Middle frontal gyrus (tissue), 1 donor: ENCODE measurements around the gene PPIG.
"Not testable (repeated sequence)": the region's sequence is repeated elsewhere in the genome, so short reads cannot be mapped to it uniquely, and the experiment has no call there.

Source experiments
- DNase-seq: peaks from one replicate; pipeline ENCODE4 v3.0.0-alpha.2; 2015; ENCODE audit warnings: low spot score; ENCODE audit errors: extremely low spot score

PPIG gene

DNA sequence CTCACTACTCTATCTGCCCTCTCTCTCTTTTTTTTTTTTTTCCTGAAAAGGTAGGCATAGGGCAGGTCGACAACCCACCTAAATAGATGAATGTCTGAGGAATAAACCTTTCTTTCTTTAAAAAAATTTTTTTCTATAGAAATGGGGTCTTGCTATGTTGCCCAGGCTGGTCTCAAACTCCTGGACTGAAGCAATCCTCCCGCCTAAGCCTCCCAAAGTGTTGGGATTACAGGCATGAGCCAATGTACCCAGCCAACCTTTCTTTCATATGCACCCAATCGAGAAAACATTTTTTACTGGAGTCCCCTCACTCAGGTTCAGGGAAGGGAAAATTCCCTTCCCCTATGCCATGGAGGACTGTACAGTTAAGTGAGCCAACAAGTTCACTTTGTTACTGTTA lies 79.1 kb downstream of the PPIG start:
- no peak for DNase-seq

- no peak for DNase-seq
These were observed 80.4 kb downstream of the PPIG start for GRCh38 chr2:169664600-169664977.

DNA sequence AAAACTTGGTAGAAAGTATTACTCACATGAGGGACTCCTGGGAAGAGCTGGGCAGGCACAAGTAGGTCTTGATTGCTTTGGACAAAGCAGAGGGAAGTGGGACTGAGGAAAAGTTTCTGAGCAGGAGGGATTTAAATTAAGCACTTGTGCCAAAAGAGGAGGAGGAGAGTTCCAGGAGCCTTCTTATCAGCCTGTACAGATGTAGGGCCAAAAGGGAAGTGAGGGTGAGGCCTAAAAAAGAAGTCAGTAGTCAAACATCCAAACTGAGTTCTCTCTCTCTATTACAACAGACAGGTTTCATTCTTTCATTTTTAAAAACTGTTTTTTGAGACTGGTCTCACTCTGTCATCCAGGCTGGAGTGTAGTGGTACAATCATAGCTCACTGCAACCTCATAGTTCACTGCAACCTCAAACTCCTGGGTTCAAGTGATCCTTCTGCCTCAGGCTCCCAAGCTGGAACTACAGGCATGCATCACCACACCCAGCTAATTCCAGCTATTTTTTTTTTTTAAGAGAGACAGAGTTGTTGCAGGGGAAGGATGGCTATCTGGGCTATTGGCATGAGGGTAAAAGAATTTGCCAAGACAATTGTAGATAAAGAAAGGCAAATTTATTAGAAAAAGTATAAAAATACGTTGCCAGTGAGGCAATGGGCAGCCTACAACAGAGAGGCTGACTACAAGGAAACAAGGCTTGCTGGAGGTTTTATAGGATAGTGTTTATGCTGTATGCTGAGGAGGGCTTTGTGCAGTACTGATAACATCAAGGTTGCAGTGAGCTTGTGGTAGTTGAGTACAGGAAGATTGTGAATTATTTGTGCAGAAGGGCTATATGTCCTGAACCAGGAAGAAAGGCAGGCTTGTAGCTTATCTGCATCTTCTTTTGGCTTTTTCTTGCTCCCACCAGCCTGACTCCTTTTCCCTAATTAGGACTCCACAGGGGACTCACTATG lies 81.1 kb downstream of the PPIG start:
- DNase-seq = no peak

DNA sequence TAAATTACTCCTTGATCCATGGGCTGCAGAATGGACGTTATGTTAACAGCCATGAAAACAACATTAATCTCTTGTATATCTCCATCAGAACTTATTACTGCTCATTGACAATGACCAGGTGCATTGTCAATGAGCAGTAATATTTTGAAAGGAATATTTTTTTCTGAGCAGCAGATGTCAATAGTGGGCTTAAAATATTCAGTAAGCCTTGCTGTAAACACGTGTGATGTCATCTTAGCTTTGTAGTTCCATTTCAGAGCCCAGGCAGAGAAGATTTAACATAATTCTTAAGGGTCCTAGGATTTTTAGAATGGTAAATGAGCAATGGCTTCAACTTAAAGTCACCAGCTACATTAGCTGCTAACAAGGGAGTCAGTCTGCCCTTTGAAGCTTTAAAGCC lies 83.4 kb downstream of the PPIG start:
- DNase-seq = no peak

DNA sequence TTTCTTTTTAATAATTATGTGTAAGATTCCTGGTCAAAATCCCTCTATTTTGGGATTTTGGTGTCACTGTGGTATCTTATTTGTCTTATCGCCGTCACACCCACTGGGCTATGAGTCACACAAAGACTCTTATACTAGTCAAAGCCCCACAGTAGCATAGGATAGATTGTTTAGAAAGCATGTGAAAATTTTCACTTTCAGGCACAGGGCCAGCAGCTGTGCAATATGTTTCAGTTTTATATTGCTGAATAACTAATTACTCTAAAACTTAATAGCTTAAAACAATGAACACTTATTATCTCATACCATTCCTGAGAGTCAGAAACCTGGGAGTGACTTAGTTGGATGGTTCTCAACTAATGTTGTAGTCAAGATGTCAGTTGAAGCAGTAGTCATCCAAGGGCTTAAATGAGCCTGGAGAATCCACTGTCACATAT lies 86.1 kb downstream of the PPIG start:
- no peak for DNase-seq

DNA sequence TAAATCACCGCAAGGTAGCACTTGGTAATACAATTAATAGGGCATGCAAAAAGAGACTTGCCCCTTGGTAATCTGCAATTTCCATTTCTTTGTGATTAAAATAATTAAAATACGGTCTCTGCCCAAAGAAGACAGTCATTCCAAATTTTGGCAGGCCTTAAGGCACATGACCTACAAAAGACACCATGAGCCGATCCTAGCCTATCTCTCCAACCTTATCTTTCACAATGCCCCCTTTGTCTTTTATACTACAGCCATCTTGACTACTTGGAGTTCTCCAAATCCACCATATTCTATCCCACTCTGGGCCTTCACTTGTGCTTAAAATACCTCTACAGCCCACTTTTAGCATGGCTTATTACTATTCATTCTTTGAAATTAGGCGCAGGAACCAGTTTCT lies 86.8 kb downstream of the PPIG start:
- DNase-seq = no peak

DNA sequence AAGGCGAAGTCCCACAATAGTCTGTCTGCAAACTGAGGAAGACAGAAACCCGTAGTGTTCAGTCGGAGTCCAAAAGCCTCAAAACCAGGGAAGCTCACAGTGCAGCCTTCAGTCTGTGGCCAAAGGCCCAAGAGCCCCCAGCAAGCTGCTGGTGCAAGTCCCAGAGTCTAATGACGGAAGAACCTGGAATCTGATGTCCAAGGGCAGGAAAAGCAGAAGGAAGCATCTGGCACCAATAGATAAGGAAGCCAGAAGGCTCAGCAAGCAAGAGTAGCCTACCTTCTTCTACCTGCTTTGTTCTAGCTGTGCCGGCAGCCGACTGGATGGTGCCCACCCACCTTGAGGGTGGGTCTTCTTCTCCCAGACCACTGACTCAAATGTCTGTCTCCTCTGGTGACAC lies 88.3 kb downstream of the PPIG start:
- no peak for DNase-seq

DNA sequence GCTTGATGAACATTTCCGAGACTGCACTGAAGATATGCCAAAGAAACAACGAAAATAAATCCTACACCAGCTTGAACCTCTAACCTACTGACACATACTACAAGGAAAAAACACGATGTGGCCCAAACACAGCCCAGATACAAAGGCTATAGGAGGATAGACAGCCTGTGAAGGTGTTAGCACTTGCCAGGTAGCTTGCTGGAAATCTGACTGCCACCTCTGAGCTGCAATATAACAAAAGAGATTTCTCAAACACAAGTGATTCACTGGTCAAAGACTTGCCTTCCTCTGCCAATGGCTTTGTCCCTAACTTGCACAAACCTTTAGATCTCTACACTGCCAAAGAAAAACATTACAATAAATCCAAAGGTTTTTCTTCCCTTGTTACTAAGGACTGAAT lies 89.0 kb downstream of the PPIG start:
- no peak for DNase-seq

- DNase-seq = no peak
These were observed 89.8 kb downstream of the PPIG start for GRCh38 chr2:169673921-169674320.

DNA sequence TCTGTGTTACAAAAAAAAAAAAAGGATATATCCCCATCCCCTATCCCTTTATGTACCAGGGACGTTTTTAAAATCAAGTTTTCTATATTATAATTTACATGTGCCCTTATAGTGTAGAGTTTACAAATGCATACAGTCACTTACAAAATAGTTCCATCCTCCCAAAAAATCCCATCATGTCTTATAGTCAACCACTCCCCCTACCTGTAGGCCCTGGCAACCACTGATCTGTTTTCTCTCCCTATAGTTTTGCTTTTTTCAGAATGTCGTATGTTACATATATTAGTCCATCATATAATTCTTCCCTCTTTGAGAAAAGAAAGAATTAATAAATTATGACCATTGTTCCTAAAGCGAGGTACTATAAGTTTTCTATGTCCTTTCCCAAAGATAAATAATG lies 92.2 kb downstream of the PPIG start:
- no peak for DNase-seq

GRCh38 chr2:169676850-169677249 lies 92.7 kb downstream of the PPIG start:
- DNase-seq = no peak

DNA sequence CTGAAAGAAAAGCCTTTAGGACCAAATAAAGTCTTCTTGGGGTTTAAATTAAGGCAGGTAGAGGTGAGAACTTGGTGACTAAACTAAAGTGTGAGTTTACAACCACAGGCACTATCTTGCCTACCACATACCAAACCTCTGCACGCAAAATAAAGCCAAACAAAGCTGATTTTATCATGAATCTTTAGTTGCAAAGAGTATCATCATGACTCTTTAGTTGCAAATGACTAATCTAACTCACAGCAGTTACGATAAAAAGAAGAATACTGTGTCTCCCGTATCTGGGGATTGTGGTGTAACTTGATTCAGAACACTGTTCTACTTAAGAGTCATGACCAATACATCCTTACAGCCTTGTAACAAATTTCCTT lies 98.9 kb downstream of the PPIG start:
- no peak for DNase-seq

DNA sequence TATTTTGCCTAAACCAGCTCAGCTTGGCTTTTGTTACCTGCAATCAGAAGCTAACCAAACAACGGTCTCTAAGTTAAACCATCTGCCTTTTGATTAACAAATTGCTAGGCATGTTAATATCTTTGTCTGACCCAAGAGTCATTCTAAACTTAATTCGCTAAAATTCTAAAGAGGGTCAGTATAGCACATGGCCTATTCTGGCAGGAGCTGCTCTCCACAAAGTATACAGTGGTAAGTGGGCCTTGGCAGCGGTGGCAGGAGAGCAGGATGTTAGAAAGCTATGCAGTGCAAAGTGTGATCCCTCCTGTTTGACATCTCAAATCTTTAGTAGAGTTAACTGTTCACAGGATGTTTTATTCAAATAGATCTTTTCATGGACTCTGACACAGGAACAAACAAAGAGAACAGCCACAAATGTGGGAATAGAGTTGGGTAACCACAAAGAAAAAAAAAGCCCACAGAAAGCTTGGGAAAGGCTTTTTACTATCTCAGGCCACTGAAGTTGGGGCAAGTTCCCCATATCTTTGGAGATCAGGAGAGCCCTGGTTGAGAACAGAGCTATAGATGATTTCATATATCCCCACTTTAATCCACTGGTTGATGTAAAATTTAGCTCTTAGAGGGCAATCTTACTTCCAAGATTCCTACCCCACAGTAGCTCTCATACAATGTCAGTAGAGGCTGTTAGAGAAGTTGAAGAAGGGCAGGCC lies 99.4 kb downstream of the PPIG start:
- no peak for DNase-seq

- DNase-seq = no peak
These were observed 100.0 kb downstream of the PPIG start for GRCh38 chr2:169684135-169684565.

- DNase-seq = not testable (repeated sequence)
These were observed 100.6 kb downstream of the PPIG start for GRCh38 chr2:169684712-169685111.

- not testable (repeated sequence) for DNase-seq
These were observed 102.7 kb downstream of the PPIG start for GRCh38 chr2:169686825-169687224.

DNA sequence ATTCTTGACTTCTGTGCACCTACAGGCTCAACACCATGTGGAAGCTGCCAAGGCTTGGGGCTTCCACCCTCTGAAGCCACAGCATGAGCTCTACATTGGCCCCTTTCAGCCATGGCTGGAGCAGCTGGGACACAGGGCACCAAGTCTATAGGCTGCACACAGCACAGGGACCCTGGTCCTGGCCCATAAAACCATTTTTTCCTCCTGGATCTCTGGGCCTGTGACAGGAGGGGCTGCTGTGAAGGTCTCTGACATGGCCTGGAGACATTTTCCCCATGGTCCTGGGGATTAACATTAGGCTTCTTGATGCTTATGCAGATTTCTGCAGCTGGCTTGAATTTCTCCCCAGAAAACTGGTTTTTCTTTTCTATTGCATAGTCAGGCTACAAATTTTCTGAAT lies 103.8 kb downstream of the PPIG start:
- DNase-seq = not testable (repeated sequence)

DNA sequence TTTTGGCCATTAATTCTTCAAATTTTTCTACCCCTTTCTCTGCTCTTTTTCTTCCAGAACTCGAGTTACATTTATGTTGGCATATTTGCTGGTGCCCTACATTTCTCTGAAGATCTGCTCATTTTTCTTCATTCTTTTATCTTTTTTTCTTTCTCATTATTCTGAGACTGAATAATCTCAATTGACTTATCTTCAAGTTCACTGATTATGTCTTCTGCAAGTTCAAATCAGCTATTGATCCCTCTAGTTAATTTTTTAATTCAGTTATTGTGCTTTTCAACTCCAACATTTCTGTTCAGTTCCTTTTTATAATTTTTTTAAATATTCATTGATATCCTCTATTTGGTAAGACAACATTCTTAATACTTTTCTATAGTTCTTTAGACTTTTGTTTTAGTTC lies 106.8 kb downstream of the PPIG start:
- no peak for DNase-seq
